Measurements from ENCODE around the gene PANK2. TPM values are rescaled to one million over a fixed set of nuclear protein-coding genes. Genes with fewer than 3 reads are reported as not detected.
"Not testable (repeated sequence)": the region's sequence is repeated elsewhere in the genome, so short reads cannot be mapped to it uniquely, and the experiment has no call there.

The PANK2 gene
- total RNA-seq, 2 experiments from 2014 or later, result 50.0 to 50.7 TPM

DNA sequence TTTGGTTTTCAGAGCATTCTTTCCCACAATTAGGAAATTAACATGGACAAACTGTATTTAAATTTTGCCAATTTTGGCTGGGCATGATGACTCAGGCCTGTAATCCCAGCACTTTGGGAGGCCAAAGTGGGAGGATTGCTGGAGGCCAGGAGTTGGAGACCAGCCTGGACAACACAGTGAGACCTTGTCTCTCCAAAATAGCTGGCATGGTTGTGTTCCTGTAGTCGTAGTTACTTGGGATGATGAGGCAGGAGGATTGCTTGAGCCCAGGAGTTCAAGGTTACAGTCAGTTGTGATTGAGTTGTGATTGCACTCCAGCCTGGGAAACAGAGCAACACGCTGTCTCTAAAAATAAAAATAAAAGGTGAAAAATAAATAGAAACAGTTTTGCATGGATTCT, 15.0 kb downstream of the PANK2 start:
- no peak for DNase-seq
- H3K27ac Mint-ChIP-seq, result peak overlapping the region; percentile 23
- peaks cover 38% of the 10 kb centered on the region for H3K36me3 Mint-ChIP-seq

GRCh38 chr20:3904857-3905256, 15.7 kb downstream of the PANK2 start:
- H3K4me3 Mint-ChIP-seq, result no peak overlapping the region
- no peak for DNase-seq
- no peaks in the 10 kb centered on the region for H3K27me3 Mint-ChIP-seq
- no peaks in the 10 kb centered on the region for H3K9me3 Mint-ChIP-seq
- H3K4me1 Mint-ChIP-seq, result peaks cover 53% of the 10 kb centered on the region
- H3K27ac Mint-ChIP-seq, result peak overlapping the region; percentile 1
- H3K36me3 Mint-ChIP-seq, result peaks cover 39% of the 10 kb centered on the region

More for the DNA sequence above, 15.0 kb downstream of the PANK2 start:
- Mint-ChIP-seq H3K4me3 (no peak overlapping the region), H3K9me3 (no peaks in the 10 kb centered on the region), H3K27me3 (no peaks in the 10 kb centered on the region), H3K4me1 (peaks cover 59% of the 10 kb centered on the region)

DNA sequence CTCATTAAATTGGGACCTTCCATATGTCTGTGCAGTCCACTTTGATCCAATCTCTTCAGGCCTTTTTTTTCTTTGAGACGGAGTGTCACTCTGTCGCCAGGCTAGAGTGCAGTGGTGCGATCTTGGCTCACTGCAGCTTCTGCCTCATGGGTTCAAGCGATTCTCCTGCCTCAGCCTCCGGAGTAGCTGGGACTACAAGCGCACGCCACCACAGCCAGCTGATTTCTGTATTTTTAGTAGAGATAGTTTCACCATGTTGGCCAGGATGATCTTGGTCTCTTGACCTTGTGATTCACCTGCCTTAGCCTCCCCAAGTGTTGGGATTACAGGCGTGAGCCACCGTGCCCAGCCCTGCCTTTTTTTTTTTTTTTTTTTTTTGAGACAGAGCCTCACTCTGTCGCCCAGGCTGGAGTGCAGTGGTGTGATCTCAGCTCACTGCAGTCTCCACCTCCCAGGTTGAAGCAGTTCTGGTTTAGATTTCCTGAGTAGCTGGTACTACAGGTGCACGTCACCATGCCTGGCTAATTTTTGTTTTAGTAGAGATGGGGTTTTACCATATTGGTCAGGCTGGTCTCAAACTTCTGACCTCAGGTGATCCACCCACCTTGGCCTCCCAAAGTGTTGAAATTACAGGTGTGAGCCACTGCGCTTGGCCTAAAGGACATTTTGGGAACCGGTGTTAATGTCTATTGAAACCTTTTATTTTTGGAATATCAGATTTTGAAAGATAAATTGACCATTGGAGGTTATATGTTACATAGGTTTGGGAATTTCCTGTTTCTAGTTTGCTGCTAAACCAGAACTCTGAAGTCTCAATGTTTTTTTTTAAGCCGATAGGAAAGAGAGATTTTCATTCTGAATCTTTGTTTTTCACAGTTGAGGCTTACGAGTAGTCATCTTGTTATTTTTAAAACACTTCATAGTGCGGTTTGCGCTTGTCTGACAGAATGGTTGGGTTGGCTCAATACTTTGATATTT, 17.8 kb downstream of the PANK2 start:
- Mint-ChIP-seq H3K4me1 (peaks cover 40% of the 10 kb centered on the region), H3K36me3 (peaks cover 42% of the 10 kb centered on the region), H3K4me3 (peak overlapping the region; percentile 40), H3K27ac (peak overlapping the region; percentile 78)
- DNase-seq, result peak; percentile 27
- H3K9me3 Mint-ChIP-seq, H3K27me3 Mint-ChIP-seq: not testable (repeated sequence)

- Mint-ChIP-seq H3K4me3 (no peak overlapping the region), H3K9me3 (no peaks in the 10 kb centered on the region), H3K27ac (peak overlapping the region; percentile 28), H3K27me3 (no peaks in the 10 kb centered on the region), H3K36me3 (peaks cover 48% of the 10 kb centered on the region), H3K4me1 (peaks cover 33% of the 10 kb centered on the region)
- no peak for DNase-seq
These were observed 19.5 kb downstream of the PANK2 start for GRCh38 chr20:3908667-3909066.

DNA sequence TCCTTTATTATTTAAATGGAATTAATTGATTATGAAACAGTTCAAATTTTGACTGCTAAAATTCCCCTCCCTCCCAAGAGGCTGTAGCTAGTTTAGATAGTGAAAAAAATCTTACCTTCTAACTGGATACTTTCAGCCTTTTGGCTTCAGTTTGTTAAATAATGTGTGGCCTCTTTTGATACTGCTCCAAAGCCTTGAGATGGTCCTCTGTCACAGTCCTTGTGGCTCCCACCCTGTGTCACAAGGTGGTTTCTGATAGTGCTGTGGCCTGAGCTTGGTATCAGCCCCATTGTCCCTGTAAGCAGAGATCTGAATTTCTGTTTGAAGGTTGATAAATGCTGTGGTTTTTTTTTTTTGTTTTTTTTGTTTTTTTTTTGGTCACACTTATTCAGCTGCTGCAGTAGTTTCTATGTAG, 20.8 kb downstream of the PANK2 start:
- Mint-ChIP-seq H3K36me3 (peaks cover 60% of the 10 kb centered on the region), H3K4me3 (no peak overlapping the region), H3K27ac (no peak overlapping the region), H3K4me1 (peaks cover 33% of the 10 kb centered on the region), H3K9me3 (no peaks in the 10 kb centered on the region), H3K27me3 (no peaks in the 10 kb centered on the region)
- no peak for DNase-seq

DNA sequence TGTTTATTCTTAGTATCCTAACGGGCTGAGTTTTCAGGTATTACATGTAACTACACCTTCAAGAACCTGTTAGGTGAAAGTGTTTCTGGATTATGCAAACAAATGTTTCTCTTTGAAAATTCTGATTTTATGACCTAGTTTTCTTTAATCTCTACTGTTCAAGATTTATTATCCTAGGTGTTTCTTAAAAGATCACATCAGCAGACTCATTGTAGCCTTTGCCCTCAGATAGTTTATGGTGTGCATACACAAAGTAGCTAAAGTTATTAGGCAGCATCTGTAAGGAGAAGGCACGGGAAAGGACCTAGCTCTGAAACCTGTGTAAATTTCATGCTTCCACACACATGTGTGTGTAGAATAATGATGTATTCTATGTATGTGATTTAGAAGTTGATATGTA, 21.7 kb downstream of the PANK2 start:
- peaks cover 67% of the 10 kb centered on the region for H3K36me3 Mint-ChIP-seq
- DNase-seq, result no peak
- peak overlapping the region; percentile 8 for H3K27ac Mint-ChIP-seq
- H3K4me1 Mint-ChIP-seq, result peaks cover 36% of the 10 kb centered on the region
- no peaks in the 10 kb centered on the region for H3K9me3 Mint-ChIP-seq
- H3K27me3 Mint-ChIP-seq, result no peaks in the 10 kb centered on the region
- H3K4me3 Mint-ChIP-seq, result no peak overlapping the region

DNA sequence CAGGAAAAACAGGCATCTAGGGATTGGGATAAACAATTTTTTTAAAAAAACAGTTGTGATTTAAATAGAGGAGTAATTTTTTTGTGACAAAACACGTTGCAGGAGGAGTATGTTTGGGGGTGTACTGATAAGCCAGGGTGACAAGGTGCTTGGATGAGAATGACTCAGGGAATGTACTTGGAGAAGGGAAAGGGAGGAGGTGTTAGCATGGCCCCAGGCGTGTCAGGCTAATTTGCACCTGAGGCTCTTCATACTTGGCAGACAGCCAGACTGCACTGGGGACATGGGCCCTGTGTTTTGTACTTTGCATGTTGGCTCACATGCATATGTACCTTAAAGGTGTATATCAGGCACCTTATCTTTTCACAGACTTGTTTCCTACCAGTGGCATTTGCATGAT, 22.8 kb downstream of the PANK2 start:
- Mint-ChIP-seq H3K36me3 (peaks cover 71% of the 10 kb centered on the region), H3K4me3 (no peak overlapping the region), H3K27me3 (no peaks in the 10 kb centered on the region), H3K9me3 (no peaks in the 10 kb centered on the region), H3K4me1 (peaks cover 33% of the 10 kb centered on the region), H3K27ac (no peak overlapping the region)
- DNase-seq, result no peak

GRCh38 chr20:3914446-3914845, 25.3 kb downstream of the PANK2 start:
- DNase-seq, result no peak
- Mint-ChIP-seq H3K27me3 (no peaks in the 10 kb centered on the region), H3K9me3 (no peaks in the 10 kb centered on the region), H3K27ac (no peak overlapping the region), H3K4me3 (no peak overlapping the region), H3K36me3 (peaks cover 65% of the 10 kb centered on the region), H3K4me1 (peaks cover 26% of the 10 kb centered on the region)

DNA sequence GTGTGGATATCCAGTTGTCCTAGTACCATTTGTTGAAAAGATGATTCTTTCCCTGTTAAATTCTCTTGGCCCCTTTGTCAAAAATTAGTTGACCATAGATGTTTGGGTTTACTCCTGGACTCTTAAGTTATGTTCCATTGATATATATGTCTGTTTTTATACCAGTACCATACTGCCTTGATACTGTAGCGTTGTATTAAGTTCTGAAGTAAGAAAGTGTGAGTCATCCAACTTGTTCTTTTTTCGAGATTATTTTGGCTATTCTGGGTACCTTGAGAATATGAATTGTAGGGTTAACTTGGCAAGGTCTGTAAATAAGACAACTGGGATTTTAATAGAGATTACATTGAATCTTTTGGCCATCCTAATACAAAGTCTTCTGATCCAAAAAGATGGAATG, 26.5 kb downstream of the PANK2 start:
- H3K9me3 Mint-ChIP-seq, result no peaks in the 10 kb centered on the region
- H3K27ac Mint-ChIP-seq, result peak overlapping the region; percentile 1
- H3K27me3 Mint-ChIP-seq, result no peaks in the 10 kb centered on the region
- no peak overlapping the region for H3K4me3 Mint-ChIP-seq
- peaks cover 24% of the 10 kb centered on the region for H3K4me1 Mint-ChIP-seq
- DNase-seq, result no peak
- H3K36me3 Mint-ChIP-seq, result peaks cover 57% of the 10 kb centered on the region

- no peaks in the 10 kb centered on the region for H3K9me3 Mint-ChIP-seq
- H3K4me3 Mint-ChIP-seq, result no peak overlapping the region
- peaks cover 55% of the 10 kb centered on the region for H3K36me3 Mint-ChIP-seq
- no peak for DNase-seq
- peaks cover 21% of the 10 kb centered on the region for H3K4me1 Mint-ChIP-seq
- no peak overlapping the region for H3K27ac Mint-ChIP-seq
- H3K27me3 Mint-ChIP-seq, result no peaks in the 10 kb centered on the region
These were observed 27.2 kb downstream of the PANK2 start for GRCh38 chr20:3916364-3916763.

DNA sequence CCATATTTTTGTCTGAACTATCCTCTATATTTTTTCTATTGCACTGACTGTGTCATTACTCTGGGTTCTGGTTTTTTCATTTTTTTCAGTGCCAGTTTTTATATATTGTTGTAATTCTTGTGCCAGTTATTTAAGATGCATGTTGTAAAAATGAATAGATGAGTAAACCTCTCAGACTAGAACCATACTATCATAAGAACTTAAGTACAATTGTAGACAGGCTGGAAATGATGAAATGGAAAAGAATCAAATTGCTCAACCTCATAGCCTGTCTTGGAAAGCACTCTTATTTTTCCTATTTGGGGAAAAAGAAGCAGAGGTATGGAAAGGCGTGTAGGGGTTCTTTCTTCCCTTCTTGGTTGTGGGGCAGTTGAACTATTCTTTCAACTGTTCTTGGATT, 30.2 kb downstream of the PANK2 start:
- Mint-ChIP-seq H3K9me3 (no peaks in the 10 kb centered on the region), H3K27ac (peak overlapping the region; percentile 26), H3K4me1 (peaks cover 36% of the 10 kb centered on the region), H3K27me3 (no peaks in the 10 kb centered on the region), H3K36me3 (peaks cover 41% of the 10 kb centered on the region), H3K4me3 (no peak overlapping the region)
- DNase-seq, result no peak

DNA sequence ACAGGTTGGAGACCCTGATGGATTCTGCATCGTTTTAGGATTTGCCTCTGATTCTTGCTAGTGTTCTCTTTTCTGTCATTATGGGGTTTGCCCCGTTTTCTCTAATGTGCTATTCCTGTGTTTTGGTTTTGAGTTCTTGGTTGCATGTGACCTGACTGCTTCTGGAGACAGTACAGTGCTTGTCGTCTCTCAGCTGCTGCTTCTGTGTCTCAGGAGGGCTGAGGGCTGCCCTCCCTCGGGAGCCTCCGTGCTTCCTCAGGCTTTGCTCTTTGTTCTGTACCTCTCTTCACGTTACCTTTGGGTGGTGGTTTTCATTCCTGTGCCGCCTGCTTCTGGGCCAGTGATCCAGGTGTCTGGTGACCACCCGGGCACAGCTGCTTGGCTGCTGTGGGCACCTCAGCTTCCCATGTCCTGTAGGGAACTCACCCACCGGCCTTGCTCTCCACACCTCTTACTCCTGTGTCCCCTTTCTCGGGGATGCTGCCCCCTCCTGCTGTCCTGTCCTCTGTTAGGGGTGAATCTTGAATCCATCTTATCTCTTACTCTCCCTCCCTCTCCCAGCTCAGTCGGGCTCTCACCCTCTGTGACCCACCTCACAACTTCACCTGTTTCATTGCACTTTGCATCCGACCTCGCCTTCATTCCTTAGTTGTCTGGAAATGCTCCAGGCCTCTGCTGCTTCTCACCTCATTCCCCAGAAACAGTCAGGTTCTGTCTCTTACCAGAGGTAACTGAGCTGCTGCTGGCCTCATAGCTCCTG, 33.2 kb downstream of the PANK2 start:
- no peak for DNase-seq
- no peak overlapping the region for H3K4me3 Mint-ChIP-seq
- no peaks in the 10 kb centered on the region for H3K27me3 Mint-ChIP-seq
- no peaks in the 10 kb centered on the region for H3K9me3 Mint-ChIP-seq
- peaks cover 41% of the 10 kb centered on the region for H3K4me1 Mint-ChIP-seq
- peak overlapping the region; percentile 56 for H3K27ac Mint-ChIP-seq
- H3K36me3 Mint-ChIP-seq, result peaks cover 33% of the 10 kb centered on the region

GRCh38 chr20:3922983-3923339, 33.8 kb downstream of the PANK2 start:
- Mint-ChIP-seq H3K9me3 (no peaks in the 10 kb centered on the region), H3K27me3 (no peaks in the 10 kb centered on the region), H3K4me1 (peaks cover 42% of the 10 kb centered on the region), H3K36me3 (peaks cover 33% of the 10 kb centered on the region), H3K4me3 (no peak overlapping the region), H3K27ac (peak overlapping the region; percentile 56)
- no peak for DNase-seq

GRCh38 chr20:3923818-3924217, 34.6 kb downstream of the PANK2 start:
- Mint-ChIP-seq H3K4me3 (no peak overlapping the region), H3K27ac (peak overlapping the region; percentile 64), H3K27me3 (no peaks in the 10 kb centered on the region), H3K36me3 (peaks cover 29% of the 10 kb centered on the region), H3K9me3 (no peaks in the 10 kb centered on the region), H3K4me1 (peaks cover 42% of the 10 kb centered on the region)
- no peak for DNase-seq

- Mint-ChIP-seq H3K27ac (peak overlapping the region; percentile 76), H3K4me3 (no peak overlapping the region), H3K4me1 (peaks cover 41% of the 10 kb centered on the region), H3K9me3 (no peaks in the 10 kb centered on the region), H3K27me3 (no peaks in the 10 kb centered on the region), H3K36me3 (peaks cover 24% of the 10 kb centered on the region)
- DNase-seq, result no peak
These were observed 35.3 kb downstream of the PANK2 start for GRCh38 chr20:3924304-3925112.

Data from activated naive CD8-positive, alpha-beta T cell treated with anti-CD3 and anti-CD28 coated beads for 36 hours (primary cell).